ENCODE measurements around the gene TEX13B.
A peak's percentile ranks its signal among the peaks of the same experiment; 100 is the strongest.
"Not testable (repeated sequence)": the region's sequence is repeated elsewhere in the genome, so short reads cannot be mapped to it uniquely, and the experiment has no call there.

Gene TEX13B, protein sequence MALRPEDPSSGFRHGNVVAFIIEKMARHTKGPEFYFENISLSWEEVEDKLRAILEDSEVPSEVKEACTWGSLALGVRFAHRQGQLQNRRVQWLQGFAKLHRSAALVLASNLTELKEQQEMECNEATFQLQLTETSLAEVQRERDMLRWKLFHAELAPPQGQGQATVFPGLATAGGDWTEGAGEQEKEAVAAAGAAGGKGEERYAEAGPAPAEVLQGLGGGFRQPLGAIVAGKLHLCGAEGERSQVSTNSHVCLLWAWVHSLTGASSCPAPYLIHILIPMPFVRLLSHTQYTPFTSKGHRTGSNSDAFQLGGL
- 0 reads per million in 2 donors for total RNA-seq

- no peak for DNase-seq
These were observed at the start of gene TEX13B for GRCh38 chrX:107982356-107982755. Gene TEX13B, minus strand, starts transcription at chrX:107982370. Its CDS starts 243 bp downstream, at chrX:107982127.

GRCh38 chrX:108029928-108030711 is 48.0 kb upstream of the TEX13B start:
- no peak for DNase-seq

DNA sequence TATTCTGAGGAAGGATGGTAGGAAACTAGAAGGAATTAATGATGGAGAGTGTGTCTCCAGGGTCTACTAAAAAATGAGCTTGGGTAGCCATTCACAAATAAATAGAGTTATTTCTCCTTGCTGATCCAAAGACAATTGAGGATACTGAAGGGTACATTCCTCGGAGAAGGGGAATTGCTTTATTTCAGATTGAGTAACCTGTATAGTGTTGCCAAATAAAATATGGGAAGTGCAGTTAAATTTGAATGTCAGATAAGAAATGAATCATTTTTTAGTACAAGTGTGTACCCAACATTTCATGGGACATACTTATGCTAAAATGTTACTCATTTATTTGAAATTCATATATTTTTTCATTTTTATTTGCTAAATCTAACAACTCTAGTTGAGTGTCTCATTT is 46.7 kb upstream of the TEX13B start:
- DNase-seq = no peak

GRCh38 chrX:108025954-108026600 is 43.9 kb upstream of the TEX13B start:
- DNase-seq = no peak

DNA sequence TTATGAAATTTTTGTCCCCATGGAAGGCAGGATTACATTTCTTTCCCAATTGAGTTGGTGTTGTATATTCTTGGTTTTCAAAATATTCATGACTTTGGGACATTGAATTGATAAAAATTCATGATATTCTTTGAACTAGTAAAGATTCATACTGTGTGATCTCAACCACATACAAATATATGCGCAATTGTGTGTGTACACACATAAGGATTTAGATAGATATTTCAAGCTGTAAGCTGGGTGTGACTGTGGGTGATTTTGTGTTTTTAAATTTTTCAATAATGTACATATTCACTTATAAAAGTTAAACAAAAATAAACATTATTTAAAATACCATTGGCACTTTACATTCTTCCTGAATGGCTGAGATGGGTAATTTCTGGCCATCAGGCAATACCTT is 43.2 kb upstream of the TEX13B start:
- no peak for DNase-seq

DNA sequence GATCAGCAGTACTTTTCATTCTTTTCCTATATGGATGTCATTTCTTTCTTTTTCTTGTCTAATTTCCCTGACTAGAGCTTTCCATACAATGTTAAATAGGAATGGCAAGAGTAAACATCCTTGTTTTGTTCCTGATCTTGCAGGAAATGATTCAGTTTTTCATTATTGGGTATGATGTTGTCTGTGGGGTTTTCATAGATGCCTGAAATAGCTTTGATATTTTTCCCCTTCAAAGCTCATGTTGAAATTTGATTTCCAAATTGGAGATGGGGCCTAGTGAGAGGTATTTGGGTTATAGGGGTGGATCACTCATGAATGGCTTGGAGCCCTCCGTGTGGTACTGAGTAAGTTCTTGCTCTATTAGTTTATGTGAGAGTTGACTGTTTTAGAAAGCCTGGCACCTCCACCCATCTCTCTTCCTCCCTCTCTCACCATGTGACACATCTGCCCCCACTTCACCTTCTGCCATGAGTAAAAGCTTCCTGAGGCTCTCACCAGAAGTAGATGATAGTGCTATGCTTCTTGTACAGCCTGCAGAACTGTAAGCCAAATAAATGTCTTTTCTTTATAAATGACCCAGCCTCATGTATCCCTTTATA is 40.4 kb upstream of the TEX13B start:
- DNase-seq = no peak

GRCh38 chrX:108020631-108021030 is 38.5 kb upstream of the TEX13B start:
- DNase-seq = no peak

- DNase-seq = peak; percentile 1
These were observed 37.3 kb upstream of the TEX13B start for GRCh38 chrX:108019382-108019875.

DNA sequence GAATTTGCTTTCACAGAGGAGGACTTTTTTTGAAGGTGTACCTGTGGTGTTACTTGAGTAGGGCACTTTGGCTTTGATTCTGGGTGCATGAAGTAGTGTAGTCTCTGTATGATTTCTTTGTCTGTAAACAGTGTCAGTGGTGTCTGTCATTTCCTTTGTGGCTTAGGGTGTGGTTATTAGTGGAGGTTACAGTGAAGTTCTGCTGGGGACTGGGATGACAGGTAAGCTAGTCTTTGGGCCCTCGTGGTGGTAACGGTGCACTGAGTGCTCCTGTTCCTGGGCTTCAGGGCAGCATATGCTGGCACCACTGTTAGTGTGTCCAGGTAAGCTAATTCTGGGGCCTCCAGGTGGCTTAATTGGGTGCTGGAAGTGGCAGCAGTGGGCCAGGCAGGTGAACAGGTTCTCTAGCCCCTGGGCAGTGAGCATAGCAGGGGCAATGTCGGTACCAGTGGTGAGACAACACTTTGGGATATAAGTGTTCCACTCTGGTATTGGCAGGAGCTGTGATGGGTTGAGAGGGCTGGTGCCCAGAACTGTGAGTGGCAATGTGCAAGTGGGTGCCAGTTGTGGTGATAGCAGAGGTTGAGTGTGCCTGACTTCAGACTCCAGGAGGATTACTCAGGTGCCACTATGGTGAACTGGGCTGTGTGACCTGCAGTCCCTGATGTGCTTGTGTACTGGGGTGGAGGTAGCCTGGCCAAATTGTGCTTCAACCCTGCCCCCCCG is 36.6 kb upstream of the TEX13B start:
- DNase-seq = peak; percentile 34

DNA sequence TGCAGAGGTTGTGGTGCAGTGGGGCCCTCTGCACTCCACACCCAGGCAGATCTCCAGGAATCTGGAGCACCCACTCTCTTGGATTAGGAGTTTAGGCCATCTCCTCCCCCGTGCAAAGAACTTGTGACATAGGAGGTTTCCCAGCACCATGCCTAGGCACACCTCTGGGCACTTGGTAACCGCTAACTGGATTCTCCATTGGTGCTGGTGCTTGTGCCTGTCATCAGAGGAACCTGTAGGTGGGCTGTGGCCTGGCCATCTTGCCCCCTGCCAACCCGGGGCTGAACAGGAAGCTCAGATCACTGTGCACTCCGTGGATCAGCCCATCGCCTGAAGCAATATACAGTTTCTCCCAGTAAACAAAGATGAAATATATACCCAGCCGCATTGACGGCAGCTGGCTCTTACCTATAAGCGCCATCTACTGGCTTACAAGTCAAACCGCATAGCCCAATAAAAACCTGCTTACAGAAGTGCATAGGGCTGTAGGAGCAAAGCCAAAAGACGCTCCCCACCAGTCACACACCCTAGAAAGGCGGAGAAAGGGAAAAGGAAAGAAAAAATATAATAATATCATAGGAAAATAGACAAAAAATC is 19.1 kb upstream of the TEX13B start:
- no peak for DNase-seq

- DNase-seq = no peak
These were observed 18.6 kb upstream of the TEX13B start for GRCh38 chrX:108000751-108001150.

GRCh38 chrX:107996124-107996523 is 14.0 kb upstream of the TEX13B start:
- no peak for DNase-seq

GRCh38 chrX:107985033-107985432 is 2.9 kb upstream of the TEX13B start:
- DNase-seq = no peak

DNA sequence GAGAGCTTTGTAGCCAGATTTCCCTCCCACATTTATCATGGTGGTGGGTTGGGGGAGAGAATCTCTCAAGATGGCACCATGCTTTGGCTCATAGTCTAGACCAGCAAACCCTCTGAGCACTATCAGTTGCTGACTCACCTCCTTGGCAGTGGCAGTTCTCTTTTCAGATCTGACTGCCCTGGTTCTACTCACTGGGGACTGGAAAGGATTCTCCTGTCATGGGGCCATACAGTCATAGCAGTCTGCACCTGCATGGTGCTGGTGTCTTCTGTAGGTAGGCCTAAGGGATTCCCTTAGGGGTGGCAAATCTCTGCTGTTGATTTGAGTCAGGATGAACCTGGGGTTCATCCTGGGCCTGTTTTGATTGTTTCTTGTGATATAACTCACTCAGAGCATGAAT is 2.6 kb downstream of the TEX13B start:
- no peak for DNase-seq

- no peak for DNase-seq
These were observed 3.4 kb downstream of the TEX13B start for GRCh38 chrX:107978707-107979307.

GRCh38 chrX:107978071-107978470 is 4.1 kb downstream of the TEX13B start:
- no peak for DNase-seq

GRCh38 chrX:107971636-107972035 is 10.5 kb downstream of the TEX13B start:
- no peak for DNase-seq

DNA sequence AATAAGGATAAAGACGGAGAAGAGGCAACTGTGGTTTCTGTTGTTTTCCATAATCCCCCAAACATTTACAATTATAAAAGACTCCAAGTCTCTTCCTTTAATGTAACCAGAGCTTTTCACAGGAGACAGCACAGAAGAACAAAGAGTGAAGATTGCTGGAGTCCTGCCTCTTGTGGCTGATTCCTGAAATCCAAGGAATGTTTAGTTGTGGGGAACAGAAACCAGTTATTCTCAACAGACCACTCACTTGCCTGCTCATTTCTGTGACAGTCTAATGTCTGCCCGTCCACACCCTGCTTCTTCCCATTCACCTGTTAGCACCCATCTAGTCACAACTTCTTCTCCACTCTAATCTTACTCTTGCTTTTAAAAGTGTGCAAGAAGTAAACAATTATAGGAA is 12.1 kb downstream of the TEX13B start:
- no peak for DNase-seq

- no peak for DNase-seq
These were observed 13.5 kb downstream of the TEX13B start for GRCh38 chrX:107968623-107969022.

DNA sequence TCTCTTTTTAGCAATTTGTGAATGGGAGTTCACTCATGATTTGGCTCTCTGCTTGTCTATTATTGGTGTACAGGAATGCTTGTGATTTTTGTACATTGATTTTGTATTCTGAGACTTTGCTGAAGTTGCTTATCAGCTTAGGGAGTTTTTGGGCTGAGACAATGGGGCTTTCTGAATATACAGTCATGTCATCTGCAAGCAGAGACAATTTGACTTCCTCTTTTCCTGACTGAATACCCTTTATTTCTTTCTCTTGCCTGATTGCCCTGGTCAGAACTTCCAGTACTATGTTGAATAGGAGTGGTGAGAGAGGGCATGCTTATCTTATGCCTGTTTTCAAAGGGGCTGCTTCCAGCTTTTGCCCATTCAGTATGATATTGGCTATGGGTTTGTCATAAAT is 26.8 kb downstream of the TEX13B start:
- DNase-seq = not testable (repeated sequence)

- no peak for DNase-seq
These were observed 42.1 kb downstream of the TEX13B start for GRCh38 chrX:107940095-107940494.

GRCh38 chrX:107936434-107936730 is 45.8 kb downstream of the TEX13B start:
- DNase-seq = no peak
